ENCODE results near the gene ATP9A.

DNA sequence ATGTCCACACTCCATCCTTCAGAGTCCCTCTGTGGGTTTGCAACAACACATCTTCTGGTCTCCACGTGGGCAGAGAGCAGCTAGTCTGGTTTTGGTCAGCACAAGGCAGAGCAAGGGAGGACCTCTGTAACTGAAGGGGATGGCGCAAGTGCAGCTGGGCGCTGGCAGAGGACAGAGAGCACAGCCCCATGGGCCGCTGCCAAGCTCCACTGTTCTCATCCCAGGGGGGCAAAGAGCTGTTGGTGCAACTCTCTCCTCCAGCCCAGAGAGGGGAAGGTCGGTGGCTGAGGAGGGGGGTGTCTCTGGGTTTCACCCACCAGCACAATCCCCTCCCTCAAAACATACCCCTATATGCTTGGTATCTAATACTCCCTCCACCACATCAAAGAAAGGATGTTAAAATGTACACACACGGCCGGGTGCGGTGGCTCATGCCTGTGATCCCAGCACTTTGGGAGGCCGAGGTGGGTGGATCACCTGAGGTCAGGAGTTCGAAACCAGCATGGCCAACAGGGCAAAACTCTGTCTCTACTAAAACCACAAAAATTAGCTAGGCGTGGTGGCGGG, 9.1 kb downstream of the ATP9A start:
- TF ChIP-seq POLR2A (IDR thresholded peaks at IDR 0.05; ENCODE audit: low read depth, low read length), result no peak
- no peak for TF ChIP-seq RCOR1 (IDR thresholded peaks at IDR 0.05; ENCODE audit: insufficient replicate concordance, low read length)
- TF ChIP-seq, protein P1, sequence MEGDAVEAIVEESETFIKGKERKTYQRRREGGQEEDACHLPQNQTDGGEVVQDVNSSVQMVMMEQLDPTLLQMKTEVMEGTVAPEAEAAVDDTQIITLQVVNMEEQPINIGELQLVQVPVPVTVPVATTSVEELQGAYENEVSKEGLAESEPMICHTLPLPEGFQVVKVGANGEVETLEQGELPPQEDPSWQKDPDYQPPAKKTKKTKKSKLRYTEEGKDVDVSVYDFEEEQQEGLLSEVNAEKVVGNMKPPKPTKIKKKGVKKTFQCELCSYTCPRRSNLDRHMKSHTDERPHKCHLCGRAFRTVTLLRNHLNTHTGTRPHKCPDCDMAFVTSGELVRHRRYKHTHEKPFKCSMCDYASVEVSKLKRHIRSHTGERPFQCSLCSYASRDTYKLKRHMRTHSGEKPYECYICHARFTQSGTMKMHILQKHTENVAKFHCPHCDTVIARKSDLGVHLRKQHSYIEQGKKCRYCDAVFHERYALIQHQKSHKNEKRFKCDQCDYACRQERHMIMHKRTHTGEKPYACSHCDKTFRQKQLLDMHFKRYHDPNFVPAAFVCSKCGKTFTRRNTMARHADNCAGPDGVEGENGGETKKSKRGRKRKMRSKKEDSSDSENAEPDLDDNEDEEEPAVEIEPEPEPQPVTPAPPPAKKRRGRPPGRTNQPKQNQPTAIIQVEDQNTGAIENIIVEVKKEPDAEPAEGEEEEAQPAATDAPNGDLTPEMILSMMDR (conservative IDR thresholded peaks at IDR 0.05; ENCODE audit: low read depth, low read length), result no peak
